NCI-H1930 (cell line): ENCODE data around the gene SPATA18.
A peak's percentile ranks its signal among the peaks of the same experiment; 100 is the strongest.

Experiments used
- DNase-seq, 2 experiments: peaks; one replicate each; lab custom pipeline; 2025; lab: John Stamatoyannopoulos, UW

SPATA18 gene

DNA sequence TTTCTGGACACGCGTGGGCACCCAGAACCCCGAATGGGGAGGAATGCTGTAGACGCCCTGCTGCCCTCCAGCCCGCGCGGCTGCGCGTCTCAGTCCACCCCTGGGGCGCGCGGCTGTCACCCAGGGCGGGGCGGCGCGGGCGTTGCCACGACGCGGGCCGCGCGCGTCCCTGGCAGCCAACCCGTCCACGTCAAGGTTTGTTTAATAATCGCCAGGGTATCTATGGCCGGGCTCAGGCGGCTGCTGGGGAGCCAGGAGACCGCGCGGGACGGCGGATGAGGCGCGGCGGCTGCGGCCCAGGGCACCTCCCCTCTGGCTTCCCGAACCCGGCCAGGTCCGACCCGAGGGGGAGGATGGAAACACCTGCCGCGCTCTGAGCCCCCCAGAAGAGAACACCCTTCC lies at the start of gene SPATA18:
Gene SPATA18 (plus strand): TSS at position 92 of the 402 bp plus-strand sequence. CDS start 401 bp downstream, outside the sequence.
- no peak for DNase-seq

- DNase-seq: no peak
Measured at GRCh38 chr4:52001616-52002015, 49.5 kb upstream of the SPATA18 start.

DNA sequence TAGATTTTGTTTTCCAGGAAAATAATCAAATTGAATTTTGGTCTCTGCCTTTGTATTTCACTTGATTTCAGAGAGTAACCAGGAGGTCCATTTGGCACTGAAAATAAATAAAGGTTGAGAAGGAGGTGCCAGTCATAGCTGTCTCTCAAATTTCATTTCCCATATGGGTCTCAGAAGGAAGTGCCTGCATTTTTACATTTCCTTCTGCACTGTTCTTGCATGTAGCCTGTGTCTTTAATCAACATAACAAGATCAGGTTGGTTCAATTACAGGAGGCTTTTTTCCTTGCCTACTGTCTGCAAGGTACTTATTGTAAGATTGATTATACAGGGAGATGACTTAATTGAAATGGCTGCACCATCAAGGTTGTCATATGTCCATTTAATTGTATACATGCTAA lies 46.7 kb upstream of the SPATA18 start:
- no peak for DNase-seq

- no peak for DNase-seq
Measured at GRCh38 chr4:52005604-52006273, 45.4 kb upstream of the SPATA18 start.

- no peak for DNase-seq
Measured at GRCh38 chr4:52006887-52007286, 44.2 kb upstream of the SPATA18 start.

DNA sequence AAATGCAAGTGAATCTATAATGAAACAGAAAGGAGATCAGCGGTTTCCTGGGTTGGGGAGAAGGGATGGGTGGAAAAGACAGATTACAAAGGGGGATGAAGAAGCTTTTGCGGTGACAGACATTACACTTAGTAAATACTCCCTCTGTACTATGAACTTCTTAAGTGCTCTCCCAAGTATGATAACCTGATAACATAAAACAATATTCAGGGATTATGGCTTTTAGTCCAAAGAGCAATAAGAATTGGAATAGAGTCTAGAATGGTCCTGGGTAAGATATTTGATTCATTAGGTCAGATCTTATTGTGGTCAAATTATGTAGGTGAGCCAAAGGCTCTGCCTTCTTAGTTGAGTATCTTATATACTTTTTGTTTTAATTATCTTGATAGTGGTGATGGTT lies 40.1 kb upstream of the SPATA18 start:
- DNase-seq: no peak

DNA sequence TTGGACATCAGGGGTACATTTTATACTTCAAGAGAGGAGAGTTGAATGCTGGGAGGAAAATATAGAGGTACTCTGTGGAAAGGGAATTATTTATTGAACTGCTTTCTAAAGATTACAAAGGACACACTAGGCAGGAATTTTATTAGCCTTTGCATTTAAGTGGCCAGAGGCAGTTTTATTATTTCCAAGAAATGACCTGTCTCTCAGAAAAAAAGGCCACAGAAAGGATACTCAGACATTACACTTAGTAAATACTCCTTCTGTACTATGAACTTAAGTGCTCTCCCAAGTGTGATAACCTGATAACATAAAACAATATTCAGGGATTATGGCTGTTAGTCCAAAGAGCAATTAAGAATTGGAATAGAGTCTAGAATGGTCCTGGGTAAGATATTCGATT lies 38.5 kb upstream of the SPATA18 start:
- DNase-seq: no peak

DNA sequence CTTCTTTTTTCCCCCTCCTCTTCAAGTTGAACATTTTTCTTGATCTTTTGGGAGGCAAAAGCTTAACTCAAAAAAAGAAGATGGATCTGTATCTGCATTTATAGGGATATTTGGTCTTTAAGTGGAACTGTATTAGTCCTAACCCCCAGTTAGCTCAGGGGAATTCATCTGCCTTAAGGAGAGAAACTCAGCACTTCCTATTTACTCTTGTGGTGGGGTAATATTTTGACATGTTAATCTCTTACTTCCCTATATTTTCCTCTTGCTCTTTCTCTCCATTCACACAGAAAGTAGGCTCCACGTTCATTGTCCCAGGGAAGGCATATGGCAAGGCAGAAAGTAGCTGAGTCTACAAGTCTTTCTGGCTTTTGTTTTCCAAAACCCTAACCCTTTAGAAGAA lies 36.2 kb upstream of the SPATA18 start:
- DNase-seq: no peak

DNA sequence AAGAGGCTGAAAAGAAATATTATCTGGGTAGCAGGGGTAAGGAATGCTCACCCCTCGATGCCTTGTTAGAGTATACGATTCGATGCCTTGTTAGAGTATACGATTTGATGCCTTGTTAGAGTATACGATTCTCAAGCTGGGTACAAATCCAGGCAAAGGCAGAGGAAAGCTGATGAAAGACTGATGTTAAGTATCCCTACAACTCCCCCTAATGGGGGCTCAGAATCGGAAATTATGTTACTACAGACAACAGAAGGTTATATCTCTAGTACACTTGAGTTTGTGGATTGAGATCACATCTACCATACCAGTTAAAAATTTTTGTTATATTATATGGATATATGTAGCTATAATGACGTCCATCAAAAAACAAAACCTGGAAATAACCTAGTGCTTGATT lies 35.7 kb upstream of the SPATA18 start:
- peak in 1 of 2 experiments; percentile 0 for DNase-seq

DNA sequence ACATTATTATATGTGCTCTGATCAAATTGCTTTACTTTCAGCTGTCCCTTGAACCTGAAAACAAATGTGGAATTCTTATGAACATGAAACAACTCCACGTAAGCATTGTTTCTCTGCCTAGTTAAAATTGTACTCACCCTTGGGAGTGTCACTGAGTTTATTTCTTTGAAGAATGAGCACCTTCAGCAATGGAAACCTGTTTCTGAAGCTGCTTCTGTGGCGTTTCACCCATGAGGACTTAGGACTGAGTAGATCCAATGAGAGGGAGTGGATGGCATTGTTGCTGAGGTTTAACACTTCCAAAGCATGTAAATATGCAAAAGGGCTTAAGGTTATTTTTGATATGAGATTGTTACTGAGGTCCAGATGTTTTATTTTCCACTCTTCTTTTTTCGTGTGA lies 34.1 kb upstream of the SPATA18 start:
- DNase-seq: no peak

GRCh38 chr4:52017814-52018213 lies 33.3 kb upstream of the SPATA18 start:
- no peak for DNase-seq

DNA sequence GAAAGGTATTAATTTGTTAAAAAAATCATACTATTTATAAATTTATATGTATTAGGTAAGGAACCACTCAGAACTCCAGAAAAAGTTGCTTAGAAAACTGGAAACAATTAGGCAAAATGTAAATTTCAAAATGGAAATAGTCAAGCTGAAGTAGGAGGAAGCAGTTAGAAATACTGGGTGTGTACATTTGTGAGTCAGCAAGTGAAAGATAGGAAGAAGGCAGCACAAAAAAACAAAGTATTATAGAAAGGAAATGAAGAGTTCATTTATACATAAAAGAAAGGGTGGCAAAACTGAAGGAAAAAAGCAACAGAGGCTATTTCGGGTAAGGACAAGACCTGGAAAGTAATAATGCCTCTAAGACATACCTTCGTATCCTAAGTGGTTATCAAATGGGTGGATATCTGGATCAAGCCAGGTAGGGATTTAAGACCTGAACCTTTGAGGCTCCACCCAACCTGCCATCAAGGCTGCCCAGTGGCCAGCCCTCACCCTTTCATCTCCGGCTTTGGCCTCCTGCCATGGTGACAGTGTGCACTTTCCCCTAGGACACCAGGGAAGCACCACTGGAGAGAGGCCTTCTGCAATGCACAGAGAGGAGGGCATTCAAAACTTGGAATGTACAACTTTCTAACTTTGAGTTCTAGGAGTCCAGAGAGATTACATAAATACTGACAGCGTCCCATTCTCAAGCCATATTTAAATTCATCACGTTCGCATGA lies 31.0 kb upstream of the SPATA18 start, which contains the start of gene LRRC66:
Gene LRRC66 (minus strand): TSS at position 428 of the 722 bp plus-strand sequence. CDS start 2,750 bp downstream, outside the sequence.
- DNase-seq: no peak

GRCh38 chr4:52028970-52029369 lies 22.1 kb upstream of the SPATA18 start:
- no peak for DNase-seq

DNA sequence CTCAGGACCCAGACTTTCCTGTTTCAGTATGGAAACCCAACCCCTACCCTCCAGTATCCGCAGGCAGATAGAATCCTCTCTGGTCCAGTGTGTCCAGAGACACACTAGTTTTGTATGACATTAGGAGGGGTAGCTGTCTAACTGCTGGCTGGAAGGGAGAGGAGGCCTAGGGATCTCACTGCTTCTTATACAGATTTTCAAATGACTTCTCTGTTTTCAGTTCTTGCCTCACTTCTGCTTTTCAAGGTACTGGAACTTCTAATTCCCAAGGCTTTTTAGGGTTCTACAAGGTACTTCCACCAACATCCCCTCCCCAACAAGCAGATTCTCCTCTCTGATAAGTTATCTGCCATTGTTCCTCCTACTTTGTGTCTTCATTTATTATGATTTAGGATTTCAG lies 19.1 kb upstream of the SPATA18 start:
- no peak for DNase-seq

GRCh38 chr4:52035190-52035589 lies 15.9 kb upstream of the SPATA18 start:
- DNase-seq: no peak

GRCh38 chr4:52036886-52037530 lies 14.1 kb upstream of the SPATA18 start:
- no peak for DNase-seq

DNA sequence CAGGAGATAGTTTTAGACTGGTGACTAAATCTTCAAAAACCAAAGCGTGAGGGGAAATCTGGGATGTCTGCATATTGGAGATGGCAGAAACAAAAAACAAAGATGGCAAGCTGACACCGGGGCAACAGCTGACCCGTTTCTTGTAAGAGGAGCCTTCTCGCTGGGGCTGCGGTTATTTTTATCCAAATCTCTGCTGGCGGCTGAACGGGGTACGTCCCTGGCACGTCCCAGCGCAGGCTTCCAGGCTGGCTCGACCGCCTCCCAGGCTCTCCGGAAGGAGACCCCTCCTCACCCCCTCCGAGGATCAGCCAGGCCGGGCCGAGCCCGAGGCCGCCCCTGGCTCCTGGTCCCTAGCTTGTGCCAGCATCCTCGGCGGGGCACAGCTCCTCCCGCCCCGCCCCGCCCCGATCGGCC lies 13.4 kb upstream of the SPATA18 start:
- no peak for DNase-seq

- DNase-seq: peak; percentile 8 to 67
Measured at GRCh38 chr4:52038103-52038912, 12.8 kb upstream of the SPATA18 start, which contains the start of gene SGCB. TSS of gene SGCB (minus strand) at chr4:52038299. CDS start at chr4:52038259, 40 bp downstream.

DNA sequence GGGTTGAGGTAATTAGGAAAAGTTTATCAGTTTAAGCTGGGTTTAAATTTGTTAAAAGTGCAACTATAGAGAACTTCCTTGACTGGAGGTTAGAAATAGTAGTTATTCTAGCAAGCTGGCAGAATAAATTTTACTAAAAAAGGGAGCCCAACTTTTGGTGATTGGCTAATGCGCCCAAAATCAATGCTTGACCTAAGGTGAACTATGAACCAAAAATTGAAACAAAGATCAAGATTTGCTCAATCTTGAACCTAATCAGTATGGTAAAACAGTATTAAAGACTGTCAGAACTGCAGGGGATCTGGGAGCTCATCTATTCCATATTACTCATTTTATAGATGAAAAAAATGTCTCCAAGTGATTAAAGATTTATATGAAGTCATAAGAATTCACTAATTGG lies 6.1 kb upstream of the SPATA18 start:
- no peak for DNase-seq

GRCh38 chr4:52049266-52049665 lies 1.8 kb upstream of the SPATA18 start:
- no peak for DNase-seq

GRCh38 chr4:52051615-52052474 lies 741 bp downstream of the SPATA18 start:
- DNase-seq: peak; percentile 5 to 24
